T-cell (primary cell): ENCODE measurements around the gene CFTR. TPM values are rescaled to one million over a fixed set of nuclear protein-coding genes. Genes with fewer than 3 reads are reported as not detected.

Source experiments
- ATAC-seq, 4 experiments: fragments of 200-7000 bp in 3 of 4; fragments of 150-1000 bp in 1 of 4; cut with Tn5 transposase; replicated peaks in 1 of 4; 1 replicate in 3 of 4; 2 replicates in 1 of 4; pipeline ENCODE4 v1.10.0; 2021; ENCODE audit warnings: moderate library complexity in 3 of 4, mild to moderate bottlenecking in 2 of 4, moderate number of reproducible peaks in 1 of 4
- CTCF ChIA-PET, 2 donors: fragments of 300-600 bp; sonication (Branson Sonifier 250); formaldehyde crosslinking; loops; one replicate each; lab custom pipeline; 2022; ENCODE audit warnings: antibody characterized with exemption in 2 of 2; lab: Charles Lee
- POLR2A ChIA-PET, 2 donors: fragments of 300-600 bp; sonication (Branson Sonifier 250); formaldehyde crosslinking; loops; one replicate each; lab custom pipeline; 2022; ENCODE audit warnings: antibody characterized with exemption in 2 of 2; lab: Charles Lee
- DNase-seq, 35 experiments: peaks; one replicate each; pipeline versions ENCODE4 v3.0.0 to v3.0.0-alpha.2; 2013 to 2023
- H3K27ac ChIP-seq: one replicate; pipeline ENCODE4 v1.5.1; 2013; ENCODE audit warnings: low read length
- H3K27me3 ChIP-seq, 2 experiments: replicated peaks in 1 of 2; 1 replicate in 1 of 2; 2 replicates in 1 of 2; pipeline versions ENCODE4 v1.6.1 to v1.7.0; 2013; ENCODE audit warnings: low read length in 1 of 2, mixed read lengths in 1 of 2; ENCODE audit not compliant: control insufficient read depth in 2 of 2, insufficient read depth in 2 of 2; ENCODE audit errors: extremely low read depth in 1 of 2
- H3K36me3 ChIP-seq, 2 donors: 1 replicate in 1 of 2; 2 replicates in 1 of 2; pipeline versions ENCODE4 v1.6.1 to v1.7.0; 2013; ENCODE audit warnings: low read length in 1 of 2; ENCODE audit not compliant: control insufficient read depth in 2 of 2, insufficient read depth in 1 of 2; ENCODE audit errors: extremely low read depth in 1 of 2
- H3K4me1 ChIP-seq, 2 experiments: 1 replicate in 1 of 2; 2 replicates in 1 of 2; pipeline versions ENCODE4 v1.6.1 to v1.7.0; 2013; ENCODE audit warnings: low read length in 2 of 2, mixed read lengths in 1 of 2; ENCODE audit not compliant: insufficient read depth in 2 of 2, control insufficient read depth in 1 of 2; ENCODE audit errors: extremely low read depth in 1 of 2
- H3K4me3 ChIP-seq, 2 donors: 1 replicate in 1 of 2; 2 replicates in 1 of 2; pipeline versions ENCODE4 v1.5.1 to v1.7.0; 2013; ENCODE audit warnings: mild to moderate bottlenecking in 2 of 2, low read length in 1 of 2, moderate library complexity in 1 of 2; ENCODE audit not compliant: control insufficient read depth in 1 of 2; ENCODE audit errors: extremely low read depth in 1 of 2
- H3K9me3 ChIP-seq: 2 replicates; pipeline ENCODE4 v1.7.0; 2013
- H3K27ac Mint-ChIP-seq, 2 donors: one replicate each; pipeline ENCODE4 v1.8.0; 2020 to 2021; ENCODE audit warnings: mild to moderate bottlenecking in 2 of 2, mixed read lengths in 2 of 2
- H3K27me3 Mint-ChIP-seq, 2 donors: one replicate each; pipeline ENCODE4 v1.8.0; 2021 to 2022; ENCODE audit warnings: mixed read lengths in 2 of 2
- H3K36me3 Mint-ChIP-seq: one replicate; pipeline ENCODE4 v1.8.0; 2021; ENCODE audit warnings: mixed read lengths
- H3K4me1 Mint-ChIP-seq, 3 donors: one replicate each; pipeline ENCODE4 v1.8.0; 2020 to 2022; ENCODE audit warnings: mixed read lengths in 3 of 3, mild to moderate bottlenecking in 1 of 3
- H3K4me3 Mint-ChIP-seq, 3 donors: one replicate each; pipeline ENCODE4 v1.8.0; 2020 to 2022; ENCODE audit warnings: mild to moderate bottlenecking in 3 of 3, mixed read lengths in 3 of 3, moderate library complexity in 3 of 3
- H3K9me3 Mint-ChIP-seq, 3 donors: one replicate each; pipeline ENCODE4 v1.8.0; 2020 to 2022; ENCODE audit warnings: mixed read lengths in 3 of 3
- WGBS: methylation state at CpG from one replicate; pipeline ENCODE4 v1.1.5; 2013; ENCODE audit warnings: missing lambda C conversion rate; ENCODE audit not compliant: insufficient coverage; 5-methylcytosine and 5-hydroxymethylcytosine counted together
- total RNA-seq, 35 experiments: library from RNA in 6 of 35; stranded (reverse) in 6 of 35; fragments of 120-200 nt in 1 of 35; gene quantifications; one replicate each; pipeline versions ENCODE4 v1.2.1 to v1.2.4 and lab custom pipeline; 2013 to 2026

The CFTR gene
- total RNA-seq, 5 donors from 2014 or later (not counting 1 experiment from before 2014, with no cell fraction given): 0.44 to 0.53 (median 0.47) TPM; not detected in 2

GRCh38 chr7:117666689-117667088 lies 186.9 kb downstream of the CFTR start:
- Mint-ChIP-seq H3K9me3 (no peaks in the 10 kb centered on the region), H3K4me1 (no peaks in the 10 kb centered on the region), H3K27ac (no peak overlapping the region), H3K27me3 (no peaks in the 10 kb centered on the region), H3K36me3 (no peaks in the 10 kb centered on the region), H3K4me3 (no peak overlapping the region)
- Histone ChIP-seq H3K27ac (no peak overlapping the region), H3K4me1 (no peaks in the 10 kb centered on the region), H3K36me3 (no peaks in the 10 kb centered on the region), H3K9me3 (no peaks in the 10 kb centered on the region), H3K4me3 (no peak overlapping the region), H3K27me3 (no peaks in the 10 kb centered on the region)
- ChIA-PET CTCF (no interaction called here), POLR2A (no interaction called here)
- 86% methylated on average over 4 of the region's 6 CpGs for WGBS
- ATAC-seq: no peak
- DNase-seq: no peak

DNA sequence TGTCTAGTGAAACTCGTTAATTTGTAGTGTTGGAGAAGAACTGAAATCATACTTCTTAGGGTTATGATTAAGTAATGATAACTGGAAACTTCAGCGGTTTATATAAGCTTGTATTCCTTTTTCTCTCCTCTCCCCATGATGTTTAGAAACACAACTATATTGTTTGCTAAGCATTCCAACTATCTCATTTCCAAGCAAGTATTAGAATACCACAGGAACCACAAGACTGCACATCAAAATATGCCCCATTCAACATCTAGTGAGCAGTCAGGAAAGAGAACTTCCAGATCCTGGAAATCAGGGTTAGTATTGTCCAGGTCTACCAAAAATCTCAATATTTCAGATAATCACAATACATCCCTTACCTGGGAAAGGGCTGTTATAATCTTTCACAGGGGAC lies 187.6 kb downstream of the CFTR start:
- no peak for DNase-seq
- Histone ChIP-seq H3K27me3 (no peaks in the 10 kb centered on the region), H3K27ac (no peak overlapping the region), H3K36me3 (no peaks in the 10 kb centered on the region), H3K4me3 (no peak overlapping the region), H3K9me3 (no peaks in the 10 kb centered on the region), H3K4me1 (no peaks in the 10 kb centered on the region)
- Mint-ChIP-seq H3K9me3 (no peaks in the 10 kb centered on the region), H3K36me3 (no peaks in the 10 kb centered on the region), H3K4me1 (no peaks in the 10 kb centered on the region), H3K27me3 (no peaks in the 10 kb centered on the region), H3K27ac (no peak overlapping the region), H3K4me3 (no peak overlapping the region)
- no CpG with 5 or more reads among the region's 2 CpGs for WGBS
- POLR2A ChIA-PET: no interaction called here
- CTCF ChIA-PET: no interaction called here
- no peak for ATAC-seq

- H3K36me3 ChIP-seq: no peaks in the 10 kb centered on the region
- ATAC-seq (no peak), DNase-seq (no peak)
- Mint-ChIP-seq H3K4me3 (no peak overlapping the region), H3K27ac (no peak overlapping the region), H3K36me3 (no peaks in the 10 kb centered on the region), H3K4me1 (no peaks in the 10 kb centered on the region), H3K27me3 (no peaks in the 10 kb centered on the region), H3K9me3 (no peaks in the 10 kb centered on the region)
- WGBS: no CpG with 5 or more reads among the region's 4 CpGs
- no peak overlapping the region for H3K27ac ChIP-seq
- peaks cover 0 to 2% of the 10 kb centered on the region in 2 experiments for H3K27me3 ChIP-seq
- H3K4me1 ChIP-seq: no peaks in the 10 kb centered on the region
- H3K9me3 ChIP-seq: no peaks in the 10 kb centered on the region
- H3K4me3 ChIP-seq: no peak overlapping the region
- ChIA-PET CTCF (interaction anchor here (0.6 to 0.7 kb wide), 2 partner anchors 28 to 753 kb away, joined by 3 to 5 read pairs; no protein-coding TSS in a partner anchor), POLR2A (no interaction called here)
Observed at GRCh38 chr7:117669818-117670217, 190.0 kb downstream of the CFTR start.

GRCh38 chr7:117672453-117672852 lies 192.6 kb downstream of the CFTR start:
- no peaks in the 10 kb centered on the region for H3K36me3 ChIP-seq
- Mint-ChIP-seq H3K4me1 (no peaks in the 10 kb centered on the region), H3K9me3 (no peaks in the 10 kb centered on the region), H3K4me3 (no peak overlapping the region), H3K27me3 (no peaks in the 10 kb centered on the region), H3K36me3 (no peaks in the 10 kb centered on the region), H3K27ac (no peak overlapping the region)
- peaks cover 0 to 2% of the 10 kb centered on the region in 2 experiments for H3K27me3 ChIP-seq
- ChIA-PET POLR2A (no interaction called here), CTCF (no interaction called here)
- DNase-seq (no peak), ATAC-seq (no peak)
- H3K4me1 ChIP-seq: no peaks in the 10 kb centered on the region
- no peak overlapping the region for H3K4me3 ChIP-seq
- H3K27ac ChIP-seq: no peak overlapping the region
- no peaks in the 10 kb centered on the region for H3K9me3 ChIP-seq
- WGBS: no CpG with 5 or more reads among the region's 1 CpG

- Histone ChIP-seq H3K27me3 (peaks cover 0 to 2% of the 10 kb centered on the region in 2 experiments), H3K9me3 (no peaks in the 10 kb centered on the region), H3K36me3 (no peaks in the 10 kb centered on the region), H3K27ac (no peak overlapping the region), H3K4me3 (no peak overlapping the region), H3K4me1 (no peaks in the 10 kb centered on the region)
- ATAC-seq (no peak), DNase-seq (no peak)
- Mint-ChIP-seq H3K9me3 (no peaks in the 10 kb centered on the region), H3K36me3 (no peaks in the 10 kb centered on the region), H3K27ac (no peak overlapping the region), H3K4me3 (no peak overlapping the region), H3K4me1 (no peaks in the 10 kb centered on the region), H3K27me3 (no peaks in the 10 kb centered on the region)
- POLR2A ChIA-PET: no interaction called here
- WGBS: 87% methylated on average over 13 of the region's 14 CpGs
- CTCF ChIA-PET: no interaction called here
Observed at GRCh38 chr7:117673367-117673766, 193.5 kb downstream of the CFTR start.

- Histone ChIP-seq H3K4me1 (no peaks in the 10 kb centered on the region), H3K9me3 (no peaks in the 10 kb centered on the region), H3K36me3 (no peaks in the 10 kb centered on the region), H3K27me3 (peaks cover 0 to 2% of the 10 kb centered on the region in 2 experiments), H3K27ac (no peak overlapping the region), H3K4me3 (no peak overlapping the region)
- H3K9me3 Mint-ChIP-seq: no peaks in the 10 kb centered on the region
- ChIA-PET POLR2A (no interaction called here), CTCF (no interaction called here)
- DNase-seq (no peak), ATAC-seq (no peak)
- H3K27me3 Mint-ChIP-seq: no peaks in the 10 kb centered on the region
- H3K27ac Mint-ChIP-seq: no peak overlapping the region
- no peaks in the 10 kb centered on the region for H3K36me3 Mint-ChIP-seq
- no peaks in the 10 kb centered on the region for H3K4me1 Mint-ChIP-seq
- H3K4me3 Mint-ChIP-seq: no peak overlapping the region
Observed at GRCh38 chr7:117673839-117674238, 194.0 kb downstream of the CFTR start.

DNA sequence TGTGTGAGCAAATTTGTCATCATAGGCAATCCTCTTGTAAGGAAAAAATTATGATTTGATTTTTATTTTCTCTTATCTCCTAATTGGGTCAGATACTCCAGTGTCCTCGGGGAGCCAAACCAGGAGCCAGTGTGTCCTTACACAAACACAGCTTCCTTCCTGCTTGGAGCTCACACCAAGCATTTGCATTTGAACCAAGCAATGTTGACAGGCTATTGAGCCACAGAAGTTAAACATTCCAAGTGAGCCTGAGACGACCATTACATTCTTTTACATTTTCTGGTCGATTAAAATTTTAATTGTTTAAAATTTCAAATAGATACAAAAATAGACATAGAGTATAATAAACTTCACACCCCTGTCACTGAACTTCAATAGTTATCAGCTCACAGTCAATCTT lies 194.8 kb downstream of the CFTR start:
- Histone ChIP-seq H3K4me1 (no peaks in the 10 kb centered on the region), H3K27ac (no peak overlapping the region), H3K4me3 (no peak overlapping the region), H3K9me3 (no peaks in the 10 kb centered on the region), H3K27me3 (peaks cover 0 to 2% of the 10 kb centered on the region in 2 experiments), H3K36me3 (no peaks in the 10 kb centered on the region)
- no peaks in the 10 kb centered on the region for H3K9me3 Mint-ChIP-seq
- ChIA-PET POLR2A (no interaction called here), CTCF (no interaction called here)
- H3K4me3 Mint-ChIP-seq: no peak overlapping the region
- no peaks in the 10 kb centered on the region for H3K36me3 Mint-ChIP-seq
- ATAC-seq (no peak), DNase-seq (no peak)
- H3K27me3 Mint-ChIP-seq: no peaks in the 10 kb centered on the region
- H3K4me1 Mint-ChIP-seq: no peaks in the 10 kb centered on the region
- H3K27ac Mint-ChIP-seq: no peak overlapping the region
- WGBS: 0% methylated on average over 1 of the region's 3 CpGs
